SHP77 (cell line): ENCODE measurements around the gene TINAGL1.

Experiments used
- DNase-seq, 2 experiments: peaks; one replicate each; lab custom pipeline; 2025; lab: John Stamatoyannopoulos, UW

The TINAGL1 gene

DNA sequence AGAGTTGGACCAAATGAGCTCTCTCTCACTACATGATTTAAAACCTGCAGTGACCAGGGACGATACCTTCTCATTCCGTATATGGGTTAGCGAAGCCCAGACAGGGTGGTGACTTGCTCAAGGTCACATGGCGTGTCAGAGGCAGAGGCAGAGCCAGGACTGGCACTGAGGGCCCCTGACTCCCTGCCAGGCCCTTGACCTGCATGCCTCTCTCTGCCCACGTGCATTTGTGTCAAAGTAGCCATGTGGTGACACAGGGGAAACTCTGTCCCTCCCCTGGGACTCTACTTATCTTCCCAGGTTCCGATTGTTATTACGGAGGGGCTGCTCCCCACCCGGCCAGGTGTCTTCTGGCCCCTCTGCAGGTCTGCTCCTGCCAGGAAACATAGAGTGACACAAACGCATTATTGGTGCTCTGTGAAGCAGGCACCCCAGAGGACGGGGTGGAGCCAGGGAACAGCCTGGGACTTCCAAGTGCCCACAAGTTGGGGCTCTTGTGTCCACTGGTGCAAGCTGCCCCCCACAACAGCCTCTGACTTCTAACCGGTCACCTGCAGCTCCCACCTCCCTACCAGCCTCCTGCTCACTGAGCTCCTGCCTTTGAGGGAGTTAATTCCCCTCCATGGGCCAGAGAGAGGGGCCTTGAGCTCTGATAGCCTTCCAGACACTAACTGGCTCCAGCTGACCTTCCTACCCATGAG, 7.3 kb upstream of the TINAGL1 start:
- no peak for DNase-seq

DNA sequence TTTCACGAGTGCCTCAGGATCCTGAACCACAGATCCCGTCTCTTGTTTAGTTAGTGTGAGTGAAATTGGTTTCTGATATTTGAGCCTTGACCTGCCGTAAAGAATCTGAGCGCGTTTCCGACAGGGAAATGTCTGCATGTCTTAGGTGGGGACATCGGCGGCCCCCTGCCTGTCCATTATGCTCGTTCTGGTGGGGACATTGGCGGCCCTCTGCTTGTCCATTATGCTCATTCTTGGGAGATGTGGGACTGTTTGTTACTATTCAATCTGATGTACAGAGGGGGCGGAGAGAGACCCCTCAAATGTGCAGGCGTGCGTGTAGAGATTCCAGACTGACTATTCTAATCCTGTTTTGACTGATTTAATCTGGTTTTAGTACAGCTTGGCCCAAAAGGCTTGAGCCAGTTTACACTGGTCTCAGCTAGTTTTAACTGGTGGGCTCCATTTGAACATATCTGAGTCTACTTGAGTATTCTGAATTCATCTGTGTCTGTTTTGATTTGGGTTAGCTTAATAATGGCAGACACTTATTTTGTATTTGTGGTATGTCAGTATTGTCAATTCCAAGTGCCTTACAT, 6.6 kb upstream of the TINAGL1 start:
- DNase-seq: no peak

GRCh38 chr1:31570228-31570627, 6.1 kb upstream of the TINAGL1 start:
- DNase-seq: no peak

- no peak for DNase-seq
Measured at GRCh38 chr1:31570906-31571305, 5.4 kb upstream of the TINAGL1 start.

- DNase-seq: no peak
Measured at GRCh38 chr1:31571340-31572295, 4.7 kb upstream of the TINAGL1 start.

DNA sequence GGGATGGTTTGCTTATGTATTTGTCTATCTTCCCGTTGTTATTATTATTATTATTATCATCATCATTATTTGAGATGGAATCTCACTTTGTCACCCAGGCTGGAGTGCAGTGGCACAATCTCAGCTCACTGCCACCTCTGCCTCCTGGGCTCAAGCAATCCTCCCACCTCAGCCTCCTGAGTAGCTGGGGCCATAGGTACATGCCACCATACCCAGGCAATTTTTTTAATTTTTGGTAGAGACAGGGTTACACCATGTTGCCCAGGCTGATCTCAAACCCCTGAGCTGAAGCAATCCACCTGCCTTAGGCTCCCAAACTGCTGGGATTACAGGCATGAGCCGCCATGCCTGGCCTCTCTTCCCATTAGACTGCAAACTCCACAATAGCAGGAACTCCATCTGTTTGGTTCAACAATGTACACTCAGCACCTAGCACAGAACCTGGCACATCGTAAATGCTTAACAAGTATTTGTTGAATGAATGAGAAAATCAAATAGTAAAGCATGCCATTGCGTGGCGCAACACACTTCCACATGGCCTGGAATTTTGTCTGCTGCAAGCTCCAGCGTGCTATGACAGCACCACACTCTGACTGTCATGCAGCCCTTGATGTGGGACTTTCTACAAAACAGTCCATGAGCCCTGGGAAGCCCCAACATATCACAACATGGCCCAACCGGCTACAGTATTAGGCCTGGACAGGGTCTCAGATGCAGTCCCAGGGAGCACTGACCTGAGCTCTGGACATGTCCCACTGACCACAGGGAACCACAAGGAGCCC, 3.8 kb upstream of the TINAGL1 start:
- DNase-seq: no peak

- no peak for DNase-seq
Measured at GRCh38 chr1:31573261-31573660, 3.1 kb upstream of the TINAGL1 start.

- DNase-seq: no peak
Measured at GRCh38 chr1:31574749-31575368, 1.5 kb upstream of the TINAGL1 start.

DNA sequence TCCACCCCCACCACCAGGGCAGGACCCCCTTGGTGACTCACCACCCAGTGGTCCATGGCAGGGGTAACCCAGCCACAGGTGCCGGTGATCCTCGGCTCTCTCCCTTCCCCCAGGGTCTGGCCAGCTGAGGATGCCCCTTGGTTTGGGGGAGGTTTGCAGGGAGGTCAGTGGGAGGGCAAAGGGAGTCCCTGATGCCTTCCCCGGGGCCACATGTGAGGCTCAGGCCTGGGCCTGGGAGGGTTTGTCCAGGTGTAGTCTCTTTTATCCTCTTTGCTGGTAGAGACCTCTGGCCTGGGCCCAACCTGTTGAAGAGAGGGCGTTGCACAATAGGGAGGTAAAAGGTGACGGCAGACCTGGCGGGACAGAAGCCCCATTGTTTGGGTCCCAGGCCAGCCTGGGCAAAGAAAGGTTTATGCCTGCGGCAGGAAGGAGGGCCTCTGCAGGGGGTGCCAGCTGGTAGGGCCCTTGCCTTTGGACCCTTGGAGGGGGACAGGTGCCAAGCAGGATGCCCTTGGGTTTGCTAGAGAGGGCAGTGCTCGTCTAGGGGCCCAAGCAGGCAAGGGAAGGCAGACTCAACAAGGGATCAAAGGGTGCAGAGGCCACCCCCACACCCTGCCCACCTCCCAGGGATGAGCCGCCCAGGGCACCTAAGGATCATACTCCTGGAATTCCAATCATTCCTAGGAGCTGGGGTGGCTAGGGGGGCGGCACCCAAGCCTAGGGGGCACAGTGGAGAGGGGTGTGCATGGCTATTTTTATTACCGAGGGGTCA, 760 bp upstream of the TINAGL1 start:
- DNase-seq: no peak

DNA sequence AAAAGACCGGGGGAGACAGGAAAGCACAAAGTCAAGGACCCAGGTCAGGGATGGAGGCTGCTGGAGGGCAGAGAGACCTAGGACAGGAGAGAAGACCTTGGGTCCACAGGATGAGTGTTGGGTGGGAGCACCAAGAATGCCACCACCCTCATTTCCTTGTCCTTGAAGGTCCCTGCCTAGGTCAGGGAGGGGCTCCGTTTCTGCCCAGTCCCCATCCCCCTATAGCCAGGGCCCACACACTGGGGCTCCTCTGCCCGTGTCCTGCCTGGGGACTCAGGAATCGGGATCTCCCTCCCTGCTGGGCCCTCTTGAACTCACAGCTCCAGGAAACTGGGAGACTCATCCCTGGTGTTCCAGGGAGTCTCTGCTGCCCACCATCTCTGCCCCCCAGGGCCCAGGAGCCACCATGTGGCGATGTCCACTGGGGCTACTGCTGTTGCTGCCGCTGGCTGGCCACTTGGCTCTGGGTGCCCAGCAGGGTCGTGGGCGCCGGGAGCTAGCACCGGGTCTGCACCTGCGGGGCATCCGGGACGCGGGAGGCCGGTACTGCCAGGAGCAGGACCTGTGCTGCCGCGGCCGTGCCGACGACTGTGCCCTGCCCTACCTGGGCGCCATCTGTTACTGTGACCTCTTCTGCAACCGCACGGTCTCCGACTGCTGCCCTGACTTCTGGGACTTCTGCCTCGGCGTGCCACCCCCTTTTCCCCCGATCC, 584 bp downstream of the TINAGL1 start:
- DNase-seq: no peak

GRCh38 chr1:31577515-31578192, 1.3 kb downstream of the TINAGL1 start:
- DNase-seq: no peak

DNA sequence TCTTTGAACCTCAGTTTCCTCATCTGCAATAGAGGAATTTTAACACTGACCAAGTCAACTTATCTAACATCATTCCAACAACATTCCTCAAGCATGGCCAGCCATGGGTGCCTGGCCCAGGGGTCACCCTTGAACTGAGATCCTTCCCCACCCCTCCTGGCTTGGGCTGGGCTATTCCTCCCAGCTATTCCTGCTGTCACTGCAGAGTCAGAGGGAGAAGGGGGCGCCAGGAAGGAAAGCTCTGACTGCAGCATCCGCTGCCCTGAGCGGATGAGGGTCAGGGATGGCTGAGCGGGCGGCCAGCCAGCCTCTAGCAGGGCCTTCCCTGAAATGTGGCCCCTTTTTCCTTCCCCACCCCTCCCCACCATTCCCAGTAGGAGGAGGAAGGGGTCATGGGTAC, 3.1 kb downstream of the TINAGL1 start:
- no peak for DNase-seq

DNA sequence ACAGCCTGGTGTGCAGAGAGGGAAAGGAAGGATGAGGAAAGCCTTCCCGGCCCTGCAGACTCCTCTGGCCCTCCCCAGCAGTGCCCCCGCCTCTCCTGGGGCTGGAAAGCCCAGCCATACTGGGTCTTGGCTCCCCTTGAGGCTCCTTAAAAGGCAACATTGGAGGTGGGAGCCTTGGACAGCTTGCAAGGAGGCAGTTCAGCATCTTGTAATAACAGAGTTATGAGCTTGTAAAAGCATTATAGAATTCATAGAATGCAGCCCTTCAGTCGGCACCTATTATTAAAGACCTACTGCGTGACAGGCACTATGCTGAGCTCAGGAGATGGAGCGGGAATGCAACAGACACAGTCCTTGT, 4.2 kb downstream of the TINAGL1 start:
- no peak for DNase-seq

- DNase-seq: no peak
Measured at GRCh38 chr1:31580891-31581603, 4.7 kb downstream of the TINAGL1 start.

GRCh38 chr1:31581821-31582810, 5.8 kb downstream of the TINAGL1 start:
- DNase-seq: no peak

DNA sequence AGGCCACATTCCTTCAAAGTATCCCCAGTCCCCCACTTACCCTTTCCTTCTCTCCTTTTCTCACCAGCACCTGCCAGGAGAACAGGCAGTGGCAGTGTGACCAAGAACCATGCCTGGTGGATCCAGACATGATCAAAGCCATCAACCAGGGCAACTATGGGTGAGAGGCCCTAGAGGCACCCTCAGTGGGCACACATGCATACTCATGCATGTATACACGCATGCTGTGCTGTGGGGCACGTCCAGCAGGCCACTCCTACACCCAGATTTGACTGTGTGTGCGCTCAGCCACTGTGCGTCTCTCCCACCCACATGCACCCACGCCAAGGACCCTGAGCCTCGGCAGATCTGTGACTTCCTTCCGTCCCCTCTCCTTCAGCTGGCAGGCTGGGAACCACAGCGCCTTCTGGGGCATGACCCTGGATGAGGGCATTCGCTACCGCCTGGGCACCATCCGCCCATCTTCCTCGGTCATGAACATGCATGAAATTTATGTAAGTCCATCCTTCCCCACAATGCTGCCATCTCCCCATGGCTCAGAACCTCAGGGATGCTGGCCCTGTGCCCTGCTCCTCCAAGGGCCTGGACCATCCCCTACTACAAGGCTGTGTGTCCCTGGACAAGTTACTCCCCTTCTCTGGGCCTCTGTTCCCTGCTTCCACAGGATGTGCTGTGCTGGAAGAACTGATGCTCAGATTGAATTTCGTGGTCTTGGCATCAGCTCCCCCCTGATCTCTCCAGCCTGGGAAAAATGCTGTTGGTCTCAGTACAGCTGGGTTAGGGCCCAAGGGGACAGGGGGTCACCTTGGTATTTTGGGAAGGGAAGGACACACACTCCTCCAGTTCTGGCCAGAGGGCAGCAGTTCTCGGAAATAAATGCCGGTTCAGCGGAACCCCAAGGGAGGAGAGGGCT, 7.0 kb downstream of the TINAGL1 start:
- no peak for DNase-seq
